Stimulated activated naive CD8-positive, alpha-beta T cell treated with anti-CD3 and anti-CD28 coated beads, Interleukin-15, Interleukin-2, amounts not matched to agents 100 U/mL and 50 U/mL, for 24 hours (primary cell): Measurements from ENCODE around the gene RAET1G.
"Not testable (repeated sequence)": the region's sequence is repeated elsewhere in the genome, so short reads cannot be mapped to it uniquely, and the experiment has no call there.

Experiments used
- ATAC-seq: fragments of 150-1000 bp; cut with Tn5 transposase; one replicate; pipeline ENCODE4 v1.10.0; 2021
- DNase-seq: peaks from one replicate; pipeline ENCODE4 v3.0.0; 2021

RAET1G gene

DNA sequence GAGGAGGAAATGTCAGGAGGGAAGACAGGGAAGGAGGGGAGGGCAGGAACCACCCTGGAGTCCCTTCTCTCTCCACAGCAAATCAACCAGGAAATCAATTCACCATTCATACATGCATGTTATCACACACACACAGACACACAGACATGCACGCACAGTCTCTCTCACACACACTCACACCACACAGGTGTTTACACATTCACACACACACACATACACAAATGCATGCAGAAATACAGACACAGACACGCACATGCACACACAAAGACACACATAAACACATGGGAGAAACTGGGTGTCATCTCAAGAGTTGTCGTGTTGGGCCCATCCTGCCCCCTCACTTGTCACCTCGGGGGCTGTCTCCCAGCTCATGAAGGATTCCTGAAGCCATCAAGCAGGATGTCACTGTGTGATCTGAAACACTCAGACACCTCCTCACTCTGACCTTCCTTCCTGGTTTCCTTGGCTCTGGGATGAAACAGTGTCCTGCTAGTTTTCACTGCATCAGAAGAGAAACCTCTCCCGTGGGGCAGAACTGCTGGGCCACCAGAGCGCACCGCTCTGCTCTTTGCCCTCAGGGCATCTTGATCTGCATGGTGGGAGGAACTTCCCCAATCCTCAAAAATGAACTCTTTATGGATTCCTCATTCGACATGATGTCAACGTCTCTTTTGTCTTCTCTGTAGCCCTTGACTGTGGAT, 9.2 kb downstream of the RAET1G start:
- no peak for ATAC-seq

DNA sequence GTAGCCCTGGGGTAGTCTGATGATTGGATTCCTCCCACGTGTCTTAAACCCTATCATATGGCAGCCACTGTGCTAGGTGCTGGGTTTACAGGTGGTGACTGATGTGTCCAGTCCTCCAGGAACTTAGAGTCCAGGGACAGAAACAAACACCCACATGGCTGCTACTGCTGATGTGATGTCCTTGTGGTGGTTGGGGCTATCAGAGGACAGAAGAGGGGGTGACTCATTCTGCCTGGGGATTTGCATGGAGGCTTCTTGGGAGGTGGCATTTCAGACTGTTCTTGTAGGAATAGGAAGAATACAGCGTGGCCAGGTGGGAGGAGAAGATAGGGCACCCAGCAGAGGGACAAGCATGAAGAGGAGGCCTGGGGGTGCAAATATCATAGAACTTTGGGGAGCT, 9.8 kb downstream of the RAET1G start:
- DNase-seq (no peak), ATAC-seq (peak; percentile 9)

More for the DNA sequence above, 9.2 kb downstream of the RAET1G start:
- no peak for DNase-seq

DNA sequence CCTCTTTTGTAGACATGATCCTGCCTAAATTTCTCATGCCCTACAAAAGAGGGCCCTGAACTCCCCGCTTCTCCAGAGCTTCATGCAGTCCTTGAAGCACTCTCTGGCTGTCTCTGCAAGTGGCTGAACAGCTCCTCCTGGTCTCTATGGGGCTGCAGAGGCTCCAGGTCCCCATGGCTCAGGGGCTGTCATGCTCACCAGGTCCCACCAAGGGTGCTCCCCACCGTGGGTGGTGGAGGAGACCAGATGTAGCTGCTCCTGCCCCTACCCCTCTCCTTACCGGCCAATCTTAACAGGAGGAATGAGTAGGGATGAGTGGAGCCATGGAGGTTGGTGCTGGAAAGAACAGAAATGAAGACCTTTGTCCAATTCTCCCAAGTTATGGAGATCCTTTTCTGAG, 10.2 kb downstream of the RAET1G start:
- not testable (repeated sequence) for DNase-seq

DNA sequence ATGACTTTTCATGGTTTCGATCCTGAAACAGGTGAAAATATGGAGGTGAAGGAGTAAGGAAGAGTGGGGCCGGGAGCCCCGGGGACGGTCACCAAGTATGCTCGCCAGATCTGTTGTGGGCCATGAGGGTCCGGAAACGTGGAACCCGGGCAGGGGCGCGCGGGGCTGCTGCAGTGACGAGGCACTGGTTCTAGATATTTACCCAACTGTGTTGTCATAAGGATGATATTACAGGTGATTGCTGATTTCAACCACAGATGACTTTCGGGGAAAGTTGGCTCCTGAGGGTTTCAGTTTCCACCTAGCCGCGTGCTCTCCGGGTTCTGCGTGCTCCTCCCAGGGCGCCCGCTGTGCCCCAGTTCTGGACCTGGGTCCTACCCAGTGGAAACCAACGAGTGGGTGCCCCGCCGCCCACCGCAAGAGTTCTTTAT, 12.2 kb downstream of the RAET1G start:
- ATAC-seq (no peak), DNase-seq (no peak)

More for the DNA sequence above, 10.2 kb downstream of the RAET1G start:
- not testable (repeated sequence) for ATAC-seq

DNA sequence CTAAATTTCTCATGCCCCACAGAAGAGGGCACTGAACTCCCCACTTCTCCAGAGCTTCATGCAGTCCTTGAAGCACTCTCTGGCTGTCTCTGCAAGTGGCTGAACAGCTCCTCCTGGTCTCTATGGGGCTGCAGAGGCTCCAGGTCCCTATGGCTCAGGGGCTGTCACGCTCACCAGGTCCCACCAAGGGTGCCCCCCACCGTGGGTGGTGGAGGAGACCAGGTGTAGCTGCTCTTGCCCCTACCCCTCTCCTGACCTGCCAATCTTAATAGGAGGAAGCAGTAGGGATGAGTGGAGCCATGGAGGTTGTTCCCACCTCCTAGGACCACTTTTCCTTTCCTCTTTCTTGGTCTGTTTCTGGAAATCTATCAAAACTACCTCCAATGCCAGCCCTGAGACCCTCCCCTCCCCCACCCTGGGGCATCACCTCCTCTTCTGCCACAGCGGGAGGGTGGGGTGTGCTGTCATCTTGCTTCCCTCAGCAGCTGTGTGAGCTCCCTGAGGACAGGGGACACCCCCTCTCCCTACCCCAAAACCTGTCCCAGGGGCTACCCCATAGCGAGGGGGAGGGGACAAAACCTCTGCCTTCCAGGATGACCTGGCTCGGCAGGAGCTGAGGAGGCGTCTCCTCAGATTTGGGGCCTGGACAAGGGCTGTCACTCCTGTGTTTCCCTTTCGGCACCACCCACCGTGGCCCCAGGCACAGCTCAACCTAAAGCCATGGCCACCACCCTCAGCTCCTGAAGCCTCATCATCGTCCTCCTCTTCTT, 13.0 kb downstream of the RAET1G start:
- no peak for ATAC-seq
- DNase-seq, result no peak

- not testable (repeated sequence) for ATAC-seq, DNase-seq
Observed at GRCh38 chr6:149908480-149908879, 14.4 kb downstream of the RAET1G start.

GRCh38 chr6:149907317-149907716, 15.6 kb downstream of the RAET1G start:
- DNase-seq, result no peak
- no peak for ATAC-seq

DNA sequence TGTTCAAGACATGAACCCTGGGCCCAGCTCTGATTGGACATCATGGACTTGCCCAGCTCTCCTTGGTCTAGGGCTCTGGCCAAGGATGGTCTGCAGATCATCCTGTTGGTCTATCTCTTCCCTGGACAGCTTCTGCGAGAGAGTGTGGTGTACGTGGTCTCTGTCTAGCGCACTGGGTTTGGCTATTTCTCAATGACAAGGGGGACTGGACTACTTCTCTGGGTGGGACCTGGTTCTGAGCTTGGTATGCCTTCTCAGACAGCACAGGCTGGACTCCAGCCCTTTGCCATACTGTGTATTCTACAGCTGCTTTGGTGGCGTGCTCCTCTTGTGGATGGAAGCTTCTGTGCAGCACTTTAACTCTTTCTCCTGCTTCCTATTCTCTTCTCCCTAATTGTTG, 16.5 kb downstream of the RAET1G start:
- no peak for ATAC-seq
- no peak for DNase-seq

DNA sequence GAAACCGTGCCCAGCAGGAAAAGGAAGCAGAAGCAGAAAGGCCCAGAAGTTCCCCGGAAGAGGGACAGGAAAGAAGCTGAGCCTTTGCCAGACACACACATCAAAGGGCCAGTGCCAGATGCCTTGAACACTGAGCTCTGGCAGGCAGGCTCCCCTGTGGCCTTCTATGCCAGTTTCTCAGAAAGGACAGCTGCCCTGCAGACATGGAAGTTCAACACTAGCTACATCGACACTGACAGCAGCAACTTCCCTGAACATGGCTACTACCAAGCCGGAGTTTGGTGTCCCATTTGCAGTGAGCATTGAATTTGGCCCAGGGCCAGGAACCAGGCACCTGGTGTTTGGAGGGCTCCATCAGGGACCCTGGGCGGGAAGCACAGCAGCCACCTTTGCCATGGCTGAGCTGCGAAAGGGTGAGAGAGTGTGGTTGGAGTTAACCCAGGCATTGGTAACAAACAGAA, 17.0 kb downstream of the RAET1G start:
- no peak for DNase-seq
- no peak for ATAC-seq

- DNase-seq (no peak), ATAC-seq (peak; percentile 46)
Observed at GRCh38 chr6:149905371-149905910, 17.5 kb downstream of the RAET1G start.

DNA sequence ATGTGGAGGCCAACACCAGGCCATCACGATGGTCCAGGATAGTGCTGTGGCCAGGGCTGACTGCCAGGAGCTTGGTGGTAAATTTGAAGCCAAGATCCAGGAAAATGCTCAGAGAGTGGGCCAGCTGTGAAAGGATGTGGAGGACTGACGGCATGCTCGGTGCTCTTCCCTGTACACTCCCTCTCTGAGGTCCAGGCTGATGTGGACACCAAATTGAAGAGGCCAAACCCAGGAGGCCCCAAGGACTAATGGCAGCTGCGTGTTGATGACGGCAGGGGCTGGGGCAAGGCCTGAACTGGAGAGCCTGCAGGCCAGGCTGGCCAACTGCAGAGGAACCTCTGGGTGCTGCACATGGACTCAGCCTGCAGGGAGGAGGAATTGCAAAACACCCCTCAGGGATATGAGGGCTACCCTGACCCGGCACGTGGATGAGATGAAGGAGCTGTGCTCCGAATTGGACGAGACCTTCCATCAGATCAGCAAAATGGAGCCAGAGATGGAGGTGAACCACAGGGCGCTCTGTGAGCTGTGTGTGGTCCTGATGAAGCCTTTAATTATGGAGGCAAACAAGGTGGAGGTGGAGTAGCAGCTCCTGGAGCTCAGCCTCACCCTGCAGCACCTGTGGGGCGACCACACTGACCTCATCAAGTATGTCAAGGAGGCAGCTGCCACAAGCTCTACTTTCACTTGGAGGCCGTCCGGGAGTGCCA, 18.1 kb downstream of the RAET1G start:
- ATAC-seq (no peak), DNase-seq (no peak)

GRCh38 chr6:149903938-149904611, 18.8 kb downstream of the RAET1G start:
- ATAC-seq (no peak), DNase-seq (no peak)

DNA sequence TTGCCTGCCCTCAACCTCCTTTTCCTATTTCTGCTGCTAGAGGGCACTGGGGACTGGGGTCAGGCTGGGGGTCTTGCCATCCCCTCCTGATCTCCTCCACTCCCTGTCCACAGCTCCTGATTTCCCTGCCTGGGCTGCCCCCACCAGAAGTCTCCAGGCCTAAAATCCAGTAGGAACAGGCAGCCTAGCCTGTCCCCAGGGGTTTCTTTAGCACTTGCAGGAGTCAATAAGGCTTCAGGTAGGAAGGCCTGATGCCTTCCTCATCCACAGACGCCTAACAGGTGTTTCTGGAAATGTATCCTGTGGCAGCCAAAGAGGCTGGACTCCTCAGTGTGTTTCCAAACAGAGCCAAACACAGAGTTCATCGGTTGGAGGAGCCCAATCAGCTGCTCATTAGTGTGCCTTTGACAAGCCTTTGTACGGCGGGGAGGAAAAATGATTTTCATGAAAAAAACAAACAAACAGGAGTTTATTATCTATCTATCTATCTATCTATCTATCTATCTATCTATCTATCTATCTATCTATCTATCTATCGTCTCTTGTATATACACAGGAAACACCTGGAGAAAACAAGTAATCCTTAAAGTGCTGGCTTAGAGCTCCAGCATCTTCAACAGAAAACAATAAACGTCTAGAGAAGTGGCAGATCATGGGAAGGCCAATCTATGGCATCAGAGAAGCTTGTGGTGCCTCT, 21.3 kb downstream of the RAET1G start:
- no peak for DNase-seq
- no peak for ATAC-seq

DNA sequence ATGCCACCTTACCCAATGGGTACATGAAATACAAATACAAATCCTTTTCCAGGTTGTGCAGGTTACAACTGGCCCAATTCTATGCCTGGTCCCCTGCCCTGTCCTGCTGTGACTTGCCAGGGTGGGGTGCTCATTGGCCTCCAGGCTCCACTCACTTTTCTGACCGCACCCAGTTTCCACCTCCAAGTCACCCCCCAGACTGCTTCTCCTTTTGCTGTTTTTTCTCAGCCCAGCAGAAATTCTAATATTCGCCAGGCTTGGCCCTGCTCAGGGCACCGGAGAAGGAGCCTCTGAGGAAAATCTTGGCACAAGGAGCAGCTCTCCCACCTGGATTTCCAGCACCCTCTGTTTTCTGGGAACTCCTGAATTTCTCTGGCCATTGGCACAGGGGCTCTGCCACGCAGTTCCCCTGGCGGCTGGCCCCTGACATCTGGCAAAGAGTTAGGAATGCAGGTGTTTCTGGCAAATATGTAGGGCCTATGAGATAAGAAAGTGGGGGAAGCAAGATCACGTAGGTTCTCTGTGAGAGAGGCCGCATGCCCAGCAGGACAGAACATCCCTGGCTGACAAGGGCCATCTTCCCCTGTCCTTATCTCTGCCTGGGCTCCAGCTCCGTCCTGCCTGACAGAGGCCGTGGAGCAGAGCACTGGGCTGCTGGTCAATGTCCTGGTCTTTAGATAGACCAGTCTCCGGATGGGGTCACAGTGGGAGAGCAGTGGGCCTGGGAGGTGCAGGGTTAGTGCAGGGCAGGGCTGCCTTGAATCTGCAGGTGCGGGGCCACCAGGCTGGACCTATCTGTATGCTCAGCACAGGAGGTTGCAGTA, 22.1 kb downstream of the RAET1G start:
- ATAC-seq, result no peak
- DNase-seq, result no peak

GRCh38 chr6:149899926-149900619, 22.8 kb downstream of the RAET1G start:
- ATAC-seq, result no peak
- no peak for DNase-seq

GRCh38 chr6:149899486-149899885, 23.4 kb downstream of the RAET1G start:
- DNase-seq, result no peak
- ATAC-seq, result no peak

GRCh38 chr6:149898966-149899365, 24.0 kb downstream of the RAET1G start:
- no peak for ATAC-seq

DNA sequence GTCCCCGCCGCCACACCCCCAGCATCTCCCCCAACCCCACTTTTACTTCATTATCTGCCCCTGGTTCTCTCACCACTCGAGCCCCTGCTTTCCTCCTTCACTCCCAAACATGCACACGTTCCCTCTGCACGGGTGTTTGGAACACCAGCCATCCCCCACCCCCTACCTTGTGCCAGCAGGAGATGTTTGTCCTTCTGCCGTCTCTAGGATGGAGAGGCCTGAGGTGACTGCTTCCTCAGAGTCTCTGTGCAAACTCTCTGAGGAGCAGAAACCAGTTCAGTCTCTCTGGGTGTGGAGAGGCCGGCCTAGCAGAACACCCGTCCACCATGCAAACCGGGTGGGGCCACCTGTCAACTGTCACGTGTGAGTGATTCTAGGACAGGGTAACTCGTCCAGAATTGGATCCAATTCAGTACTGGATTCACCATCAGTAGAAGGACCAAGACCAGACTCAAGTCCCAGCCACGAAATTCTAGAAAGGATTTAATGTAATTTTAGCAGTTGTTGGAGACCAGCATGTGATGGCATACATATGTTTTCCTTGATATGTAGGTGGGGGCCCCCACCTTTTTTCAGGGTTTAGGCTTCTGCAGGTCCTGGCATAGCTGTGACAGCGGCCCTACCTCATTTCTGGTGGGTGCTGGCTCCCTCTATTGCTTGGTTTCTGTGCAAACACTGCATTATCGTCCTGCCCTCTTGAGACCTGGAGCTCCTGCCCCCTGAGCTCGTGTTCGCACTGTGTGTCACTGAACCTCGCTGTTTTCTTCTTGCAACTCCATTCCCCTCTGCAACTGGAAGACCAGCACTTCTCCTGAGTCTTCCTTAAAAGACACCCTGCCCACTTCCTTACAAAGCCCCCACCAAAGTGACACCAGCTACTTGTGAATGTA, 24.8 kb downstream of the RAET1G start, which contains the start of gene RAET1E:
Gene RAET1E, minus strand, starts transcription at position 259 of the 890 bp plus-strand sequence. CDS start 7,212 bp downstream, outside the sequence.
- no peak for ATAC-seq

More at GRCh38 chr6:149898966-149899365, 24.0 kb downstream of the RAET1G start:
- no peak for DNase-seq

More for the DNA sequence above, 24.8 kb downstream of the RAET1G start, which contains the start of gene RAET1E:
- no peak for DNase-seq
